ENCODE results near the gene EPG5. TPM values are rescaled to one million over a fixed set of nuclear protein-coding genes. Genes with fewer than 3 reads are reported as not detected.

The EPG5 gene
- polyA plus RNA-seq, 2 donors = 5.1 to 8.1 TPM

GRCh38 chr18:45889419-45890064 lies 77.6 kb downstream of the EPG5 start:
- Histone ChIP-seq H3K9me3 (ENCODE audit: control insufficient read depth in 2 of 2, insufficient read depth in 1 of 2, low read depth in 1 of 2, low read length in 1 of 2) (no peaks in the 10 kb centered on the region), H3K27ac (ENCODE audit: low read depth in 2 of 2, low read length in 1 of 2) (no peak overlapping the region), H3K36me3 (ENCODE audit: control insufficient read depth in 2 of 2, insufficient read depth in 2 of 2, low read length in 1 of 2) (peaks cover 3 to 4% of the 10 kb centered on the region in 2 donors), H3K4me1 (ENCODE audit: control insufficient read depth in 2 of 2, insufficient read depth in 2 of 2, low read length in 1 of 2) (no peaks in the 10 kb centered on the region), H3K4me3 (ENCODE audit: low read depth in 1 of 2, low read length in 2 of 2) (no peak overlapping the region), H3K27me3 (ENCODE audit: control insufficient read depth in 1 of 2, insufficient read depth in 2 of 2, low read length in 2 of 2) (no peaks in the 10 kb centered on the region)
- WGBS, 2 donors = 94% methylated on average over 3 of the region's 3 CpGs

DNA sequence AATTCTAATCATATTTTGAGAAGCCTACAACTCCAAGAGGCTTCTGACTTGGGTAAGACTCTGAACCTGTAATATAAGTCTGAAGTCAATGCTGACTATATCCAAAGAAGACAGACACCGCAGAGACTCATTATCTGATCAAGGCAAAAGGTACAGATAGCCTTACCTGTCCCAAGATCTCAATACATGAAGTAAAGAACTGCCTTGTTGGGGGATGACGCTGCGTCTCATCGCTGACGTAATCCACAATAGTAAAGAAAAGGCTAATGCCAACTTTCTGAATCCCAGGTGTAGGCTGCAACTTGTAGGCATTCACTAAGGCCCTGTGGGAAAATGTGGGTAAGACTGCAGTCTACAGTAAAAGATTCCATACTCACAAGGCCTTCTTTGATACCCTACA lies 79.5 kb downstream of the EPG5 start:
- Histone ChIP-seq H3K4me3 (ENCODE audit: low read depth in 1 of 2, low read length in 2 of 2) (no peak overlapping the region), H3K9me3 (ENCODE audit: control insufficient read depth in 2 of 2, insufficient read depth in 1 of 2, low read depth in 1 of 2, low read length in 1 of 2) (no peaks in the 10 kb centered on the region), H3K27me3 (ENCODE audit: control insufficient read depth in 1 of 2, insufficient read depth in 2 of 2, low read length in 2 of 2) (no peaks in the 10 kb centered on the region), H3K36me3 (ENCODE audit: control insufficient read depth in 2 of 2, insufficient read depth in 2 of 2, low read length in 1 of 2) (peaks cover 3 to 11% of the 10 kb centered on the region in 2 donors), H3K27ac (ENCODE audit: low read depth in 2 of 2, low read length in 1 of 2) (no peak overlapping the region), H3K4me1 (ENCODE audit: control insufficient read depth in 2 of 2, insufficient read depth in 2 of 2, low read length in 1 of 2) (no peaks in the 10 kb centered on the region)
- 97 to 98% methylated on average over 5 of the region's 5 CpGs for WGBS, 2 donors

DNA sequence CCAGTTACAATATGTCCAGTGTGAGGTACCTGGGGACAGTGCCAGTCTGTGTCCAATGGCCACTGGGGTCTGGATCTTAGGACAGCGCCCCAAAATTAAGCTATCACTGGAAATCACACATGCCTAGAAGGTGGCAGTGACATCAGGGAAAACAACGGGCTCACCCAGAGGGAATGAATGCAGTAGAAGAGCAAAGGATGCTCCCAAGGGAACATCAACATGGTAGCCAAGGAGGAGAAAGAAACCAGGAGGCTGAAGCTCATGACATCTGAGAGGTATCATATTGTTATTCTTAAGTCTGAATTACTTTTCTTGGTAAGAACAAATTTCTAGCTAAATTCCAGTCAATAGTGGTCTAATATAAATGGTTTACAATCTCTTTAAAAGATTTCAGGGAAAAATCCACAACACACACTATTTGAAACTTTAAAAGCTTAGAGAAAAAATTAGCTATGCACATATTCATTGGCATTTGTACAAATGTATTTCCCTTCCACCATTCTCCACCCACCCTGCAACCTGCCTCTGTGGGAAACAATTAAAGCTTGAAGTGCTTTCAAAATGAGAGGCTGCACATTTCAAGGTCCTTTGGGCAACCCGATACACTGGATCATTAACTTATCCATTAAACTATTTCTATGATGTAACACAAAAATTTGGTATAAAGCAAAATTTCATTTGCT lies 86.1 kb downstream of the EPG5 start:
- no peaks in the 10 kb centered on the region for H3K9me3 ChIP-seq (ENCODE audit: control insufficient read depth in 2 of 2, insufficient read depth in 1 of 2, low read depth in 1 of 2, low read length in 1 of 2)
- WGBS, 2 donors = 92 to 94% methylated on average over 3 of the region's 3 CpGs
- no peaks in the 10 kb centered on the region for H3K27me3 ChIP-seq (ENCODE audit: control insufficient read depth in 1 of 2, insufficient read depth in 2 of 2, low read length in 2 of 2)
- no peaks in the 10 kb centered on the region for H3K4me1 ChIP-seq (ENCODE audit: control insufficient read depth in 2 of 2, insufficient read depth in 2 of 2, low read length in 1 of 2)
- H3K27ac ChIP-seq (ENCODE audit: low read depth in 2 of 2, low read length in 1 of 2) = no peak overlapping the region
- H3K4me3 ChIP-seq (ENCODE audit: low read depth in 1 of 2, low read length in 2 of 2) = no peak overlapping the region
- peaks cover 0 to 12% of the 10 kb centered on the region in 2 donors for H3K36me3 ChIP-seq (ENCODE audit: control insufficient read depth in 2 of 2, insufficient read depth in 2 of 2, low read length in 1 of 2)

GRCh38 chr18:45879681-45880655 lies 87.2 kb downstream of the EPG5 start:
- Histone ChIP-seq H3K27me3 (ENCODE audit: control insufficient read depth in 1 of 2, insufficient read depth in 2 of 2, low read length in 2 of 2) (no peaks in the 10 kb centered on the region), H3K36me3 (ENCODE audit: control insufficient read depth in 2 of 2, insufficient read depth in 2 of 2, low read length in 1 of 2) (peaks cover 0 to 12% of the 10 kb centered on the region in 2 donors), H3K4me3 (ENCODE audit: low read depth in 1 of 2, low read length in 2 of 2) (no peak overlapping the region), H3K9me3 (ENCODE audit: control insufficient read depth in 2 of 2, insufficient read depth in 1 of 2, low read depth in 1 of 2, low read length in 1 of 2) (no peaks in the 10 kb centered on the region), H3K4me1 (ENCODE audit: control insufficient read depth in 2 of 2, insufficient read depth in 2 of 2, low read length in 1 of 2) (no peaks in the 10 kb centered on the region), H3K27ac (ENCODE audit: low read depth in 2 of 2, low read length in 1 of 2) (no peak overlapping the region)
- 39 to 42% methylated on average over 17 of the region's 17 CpGs for WGBS, 2 donors

- H3K4me1 ChIP-seq (ENCODE audit: control insufficient read depth in 2 of 2, insufficient read depth in 2 of 2, low read length in 1 of 2) = no peaks in the 10 kb centered on the region
- no peaks in the 10 kb centered on the region for H3K9me3 ChIP-seq (ENCODE audit: control insufficient read depth in 2 of 2, insufficient read depth in 1 of 2, low read depth in 1 of 2, low read length in 1 of 2)
- H3K27ac ChIP-seq (ENCODE audit: low read depth in 2 of 2, low read length in 1 of 2) = no peak overlapping the region
- 93 to 97% methylated on average over 3 of the region's 3 CpGs for WGBS, 2 donors
- H3K27me3 ChIP-seq (ENCODE audit: control insufficient read depth in 1 of 2, insufficient read depth in 2 of 2, low read length in 2 of 2) = no peaks in the 10 kb centered on the region
- peaks cover 0 to 5% of the 10 kb centered on the region in 2 donors for H3K36me3 ChIP-seq (ENCODE audit: control insufficient read depth in 2 of 2, insufficient read depth in 2 of 2, low read length in 1 of 2)
- H3K4me3 ChIP-seq (ENCODE audit: low read depth in 1 of 2, low read length in 2 of 2) = no peak overlapping the region
Measured at GRCh38 chr18:45877403-45877802, 89.7 kb downstream of the EPG5 start.

DNA sequence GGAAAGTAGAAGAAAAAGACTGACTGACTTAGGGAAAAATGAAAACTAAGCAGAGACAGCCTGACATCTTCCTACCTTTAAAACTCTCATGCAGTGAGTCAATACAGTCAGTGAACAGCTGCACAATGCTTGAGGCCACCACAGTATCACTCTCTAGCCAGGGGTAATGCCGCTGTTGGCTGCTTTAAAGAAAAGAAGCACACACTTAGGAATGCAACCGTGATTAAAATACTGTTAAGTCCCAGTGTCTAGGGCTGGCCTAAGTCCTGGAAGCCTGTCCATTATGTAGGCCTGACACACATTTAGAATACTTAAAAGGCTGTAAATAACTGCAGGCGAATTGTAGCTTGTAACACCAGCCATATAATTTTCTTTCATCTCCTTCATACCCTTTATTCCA lies 91.0 kb downstream of the EPG5 start:
- 91 to 94% methylated on average over 3 of the region's 3 CpGs for WGBS, 2 donors
- no peak overlapping the region for H3K27ac ChIP-seq (ENCODE audit: low read depth in 2 of 2, low read length in 1 of 2)
- H3K4me1 ChIP-seq (ENCODE audit: control insufficient read depth in 2 of 2, insufficient read depth in 2 of 2, low read length in 1 of 2) = no peaks in the 10 kb centered on the region
- H3K9me3 ChIP-seq (ENCODE audit: control insufficient read depth in 2 of 2, insufficient read depth in 1 of 2, low read depth in 1 of 2, low read length in 1 of 2) = no peaks in the 10 kb centered on the region
- H3K4me3 ChIP-seq (ENCODE audit: low read depth in 1 of 2, low read length in 2 of 2) = no peak overlapping the region
- H3K36me3 ChIP-seq (ENCODE audit: control insufficient read depth in 2 of 2, insufficient read depth in 2 of 2, low read length in 1 of 2) = peaks cover 0 to 3% of the 10 kb centered on the region in 2 donors
- H3K27me3 ChIP-seq (ENCODE audit: control insufficient read depth in 1 of 2, insufficient read depth in 2 of 2, low read length in 2 of 2) = no peaks in the 10 kb centered on the region

GRCh38 chr18:45874491-45875184 lies 92.5 kb downstream of the EPG5 start:
- Histone ChIP-seq H3K4me1 (ENCODE audit: control insufficient read depth in 2 of 2, insufficient read depth in 2 of 2, low read length in 1 of 2) (no peaks in the 10 kb centered on the region), H3K27me3 (ENCODE audit: control insufficient read depth in 1 of 2, insufficient read depth in 2 of 2, low read length in 2 of 2) (no peaks in the 10 kb centered on the region), H3K36me3 (ENCODE audit: control insufficient read depth in 2 of 2, insufficient read depth in 2 of 2, low read length in 1 of 2) (peaks cover 0 to 2% of the 10 kb centered on the region in 2 donors), H3K27ac (ENCODE audit: low read depth in 2 of 2, low read length in 1 of 2) (no peak overlapping the region), H3K4me3 (ENCODE audit: low read depth in 1 of 2, low read length in 2 of 2) (no peak overlapping the region), H3K9me3 (ENCODE audit: control insufficient read depth in 2 of 2, insufficient read depth in 1 of 2, low read depth in 1 of 2, low read length in 1 of 2) (no peaks in the 10 kb centered on the region)
- 80% methylated on average over 5 of the region's 5 CpGs for WGBS, 2 donors

DNA sequence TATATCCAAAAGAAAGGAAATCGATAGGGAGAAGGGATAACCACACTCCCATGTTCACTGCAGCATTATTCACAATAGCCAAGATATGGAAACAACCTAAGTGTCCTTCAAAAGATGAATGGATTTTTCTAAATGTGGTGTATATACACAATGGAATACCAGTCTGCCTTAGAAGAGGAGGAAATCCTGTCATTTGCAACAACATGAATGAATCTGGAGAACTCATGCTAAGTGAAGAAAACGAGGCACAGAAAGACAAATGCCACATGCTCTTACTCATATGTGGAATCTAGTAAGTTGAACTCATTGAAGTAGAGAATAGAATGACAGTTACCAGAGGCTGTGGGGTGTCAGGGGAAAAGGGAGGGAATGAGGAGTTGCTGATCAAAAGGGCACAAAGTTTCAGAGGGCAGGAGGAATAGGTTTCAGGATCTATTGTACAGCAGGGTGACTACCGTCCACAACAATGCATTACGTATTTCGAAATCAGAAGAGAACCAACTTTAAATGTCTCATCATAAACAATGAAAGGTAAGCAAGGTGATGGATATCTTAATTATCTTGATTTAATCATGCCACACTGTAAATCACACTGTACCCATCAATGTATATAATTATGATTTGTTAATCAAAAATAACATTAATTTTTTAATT lies 95.6 kb downstream of the EPG5 start:
- Histone ChIP-seq H3K36me3 (ENCODE audit: control insufficient read depth in 2 of 2, insufficient read depth in 2 of 2, low read length in 1 of 2) (peaks cover 0 to 3% of the 10 kb centered on the region in 2 donors), H3K27ac (ENCODE audit: low read depth in 2 of 2, low read length in 1 of 2) (no peak overlapping the region), H3K4me3 (ENCODE audit: low read depth in 1 of 2, low read length in 2 of 2) (no peak overlapping the region), H3K9me3 (ENCODE audit: control insufficient read depth in 2 of 2, insufficient read depth in 1 of 2, low read depth in 1 of 2, low read length in 1 of 2) (no peaks in the 10 kb centered on the region), H3K4me1 (ENCODE audit: control insufficient read depth in 2 of 2, insufficient read depth in 2 of 2, low read length in 1 of 2) (no peaks in the 10 kb centered on the region), H3K27me3 (ENCODE audit: control insufficient read depth in 1 of 2, insufficient read depth in 2 of 2, low read length in 2 of 2) (no peaks in the 10 kb centered on the region)
- WGBS, 2 donors = 75 to 86% methylated on average over 5 of the region's 5 CpGs

GRCh38 chr18:45870419-45870818 lies 96.7 kb downstream of the EPG5 start:
- Histone ChIP-seq H3K27me3 (ENCODE audit: control insufficient read depth in 1 of 2, insufficient read depth in 2 of 2, low read length in 2 of 2) (no peaks in the 10 kb centered on the region), H3K36me3 (ENCODE audit: control insufficient read depth in 2 of 2, insufficient read depth in 2 of 2, low read length in 1 of 2) (peaks cover 0 to 9% of the 10 kb centered on the region in 2 donors), H3K4me1 (ENCODE audit: control insufficient read depth in 2 of 2, insufficient read depth in 2 of 2, low read length in 1 of 2) (no peaks in the 10 kb centered on the region), H3K27ac (ENCODE audit: low read depth in 2 of 2, low read length in 1 of 2) (no peak overlapping the region), H3K4me3 (ENCODE audit: low read depth in 1 of 2, low read length in 2 of 2) (no peak overlapping the region), H3K9me3 (ENCODE audit: control insufficient read depth in 2 of 2, insufficient read depth in 1 of 2, low read depth in 1 of 2, low read length in 1 of 2) (no peaks in the 10 kb centered on the region)
- 94 to 95% methylated on average over 7 of the region's 7 CpGs for WGBS, 2 donors

Measured in esophagus (tissue), 2 donors.